Heart right ventricle (tissue), 16 donors: ENCODE results near the gene DNM3. TPM values are rescaled to one million over a fixed set of nuclear protein-coding genes. Genes with fewer than 3 reads are reported as not detected.

ENCODE experiments used
- ATAC-seq, 8 donors: fragments of 200-7000 bp; cut with Tn5 transposase; one replicate each; pipeline ENCODE4 v1.9.1; 2020; ENCODE audit warnings: mild to moderate bottlenecking in 8 of 8, moderate library complexity in 8 of 8, moderate number of reproducible peaks in 1 of 8
- DNase-seq, 2 donors: peaks; one replicate each; pipeline ENCODE4 v3.0.0-alpha.2; 2020
- H3K27ac ChIP-seq, 10 donors: fragments of 200-600 bp; sonication (generic) in 2 of 10; one replicate each; pipeline versions ENCODE4 v1.5.0 to v1.8.0; 2020 to 2022; ENCODE audit warnings: mild to moderate bottlenecking in 3 of 10
- H3K27me3 ChIP-seq, 7 donors: fragments of 200-600 bp; one replicate each; pipeline ENCODE4 v1.8.0; 2021 to 2022; ENCODE audit warnings: mild to moderate bottlenecking in 2 of 7
- H3K36me3 ChIP-seq, 9 donors: fragments of 200-600 bp; sonication (generic) in 1 of 9; one replicate each; pipeline versions ENCODE4 v1.5.0 to v1.8.0; 2020 to 2022; ENCODE audit warnings: mild to moderate bottlenecking in 2 of 9
- H3K4me1 ChIP-seq, 9 donors: fragments of 200-600 bp; sonication (generic) in 1 of 9; one replicate each; pipeline versions ENCODE4 v1.5.0 to v1.8.0; 2020 to 2022; ENCODE audit warnings: mild to moderate bottlenecking in 4 of 9
- H3K4me3 ChIP-seq, 10 donors: fragments of 200-600 bp; sonication (generic) in 2 of 10; one replicate each; pipeline versions ENCODE4 v1.5.0 to v1.8.0; 2020 to 2022; ENCODE audit warnings: mild to moderate bottlenecking in 7 of 10, moderate library complexity in 2 of 10
- H3K9me3 ChIP-seq, 11 donors: fragments of 200-600 bp in 10 of 11; sonication (generic) in 2 of 11; one replicate each; pipeline versions ENCODE4 v1.5.0 to v1.8.0; 2013 to 2022; ENCODE audit warnings: mild to moderate bottlenecking in 2 of 11, control low read depth in 1 of 11, moderate library complexity in 1 of 11
- WGBS, 2 donors: extraction: QIAGEN DNeasy Blood & Tissue Kit; methylation state at CpG; one replicate each; pipeline ENCODE4 v1.1.7; 2013; ENCODE audit warnings: inconsistent platforms in 1 of 2; 5-methylcytosine and 5-hydroxymethylcytosine counted together
- intact Hi-C, 10 donors: fragments of 100-400 bp; cut with DNase I; formaldehyde crosslinking; loops; one replicate each; pipeline versions ENCODE4 v1.11.1 to v1.14.2; 2022
- polyA plus RNA-seq, 2 donors: library from polyadenylated mRNA; stranded (reverse); fragments of 200-250 nt; gene quantifications; one replicate each; pipeline ENCODE4 v1.2.3, GENCODE V29; 2013
- total RNA-seq, 10 donors: library from RNA; stranded (reverse); fragmentation: NEBNext Ultra II Directional in 3 of 10; extraction: Animal tissue kit (Norgen Biotek cat#: 25700) in 3 of 10; gene quantifications; one replicate each; pipeline versions ENCODE4 v1.2.1 to v1.2.4, GENCODE V29; 2021 to 2023
- TF ChIP-seq, protein P1 (sequence below), 9 donors: fragments of 200-600 bp; sonication (generic) in 2 of 9; IDR thresholded peaks; one replicate each; pipeline versions ENCODE4 v1.5.0 to v1.8.0; 2021 to 2022; ENCODE audit warnings: antibody characterized with exemption in 9 of 9, mild to moderate bottlenecking in 5 of 9, moderate library complexity in 1 of 9
- donor health status: Arrhythmogenic right ventricular cardiomyopathy.
- donor health status: ischemic (EF 13 %, LVEDD 7.1; RV severe dilation, severe dysfunction).
- donor health status: healthy with polysubstance abuse.
- donor health status: DM: no; HTN: yes; CAD: no.
- donor health status: DM: no; HTN: no; CAD: no.
- donor health status: ischemic (EF 25% LVEDD 6.9; RV normal size, moderate dysfunction).
- donor health status: ischemic (EF 25% LVEDD 5.7; RV mildly dilated, moderate dysfunction).
- donor health status: healthy.
- donor health status: DM: yes; HTN: yes; CAD: no.
- donor health status: Ischemic cardiomyopathy.
- donor health status: ischemic (EF 35%, LVEDD 5.7; RV mildly dilated, moderate dysfunction).
- donor health status: nonischemic (EF 11% LVEDD 7.7; RV severe dilation, severe dysfunction).
- donor health status: DM: yes; HTN: yes; CAD: no.
- donor health status: PGD.
- donor health status: ischemic (EF 29% LVEDD 5.4; RV normal size, mild dysfunction).
- donor health status: nonischemic (EF 23%, LVEDD 6.1; RV moderate dilation, normal function).

The DNM3 gene
- total and polyA plus RNA-seq, 12 donors, result 0.77 to 2.8 (median 2.2) TPM

DNA sequence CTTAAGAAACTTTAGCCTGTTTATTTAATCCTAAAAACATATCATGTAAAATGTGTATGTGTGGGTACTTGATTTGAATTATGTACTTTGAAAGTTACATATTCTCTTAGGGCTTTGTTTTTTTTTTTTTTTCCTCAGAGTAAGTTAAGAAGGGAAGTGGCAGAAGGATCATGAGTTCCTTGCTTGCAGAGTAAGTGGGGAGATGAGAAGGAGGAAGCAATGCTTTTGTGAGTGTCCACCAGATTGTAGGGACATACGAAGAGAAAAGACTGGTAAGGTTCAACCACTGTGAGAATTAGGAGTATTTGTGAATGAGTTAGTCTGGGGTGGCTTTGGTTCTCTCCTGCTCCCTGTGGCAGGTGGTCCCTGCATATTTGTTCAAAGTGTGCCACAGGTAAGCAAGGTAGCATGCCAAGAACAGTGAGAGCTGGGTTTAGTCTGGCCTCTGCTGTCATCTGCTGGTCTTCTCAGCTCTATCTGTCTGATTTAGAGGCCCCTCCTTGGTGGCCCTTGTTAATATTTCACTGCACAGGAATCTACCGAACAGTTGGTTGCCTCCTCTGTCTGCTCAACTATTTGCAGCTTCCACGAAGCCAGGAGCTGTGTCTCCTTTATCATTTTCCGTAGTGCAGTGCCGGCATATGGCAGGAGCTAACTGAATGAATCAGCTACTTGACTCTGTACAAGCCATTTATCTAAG lies 9.5 kb downstream of the DNM3 start:
- H3K9me3 ChIP-seq, result no peaks in the 10 kb centered on the region
- no peaks in the 10 kb centered on the region for H3K36me3 ChIP-seq
- TF ChIP-seq, protein P1, sequence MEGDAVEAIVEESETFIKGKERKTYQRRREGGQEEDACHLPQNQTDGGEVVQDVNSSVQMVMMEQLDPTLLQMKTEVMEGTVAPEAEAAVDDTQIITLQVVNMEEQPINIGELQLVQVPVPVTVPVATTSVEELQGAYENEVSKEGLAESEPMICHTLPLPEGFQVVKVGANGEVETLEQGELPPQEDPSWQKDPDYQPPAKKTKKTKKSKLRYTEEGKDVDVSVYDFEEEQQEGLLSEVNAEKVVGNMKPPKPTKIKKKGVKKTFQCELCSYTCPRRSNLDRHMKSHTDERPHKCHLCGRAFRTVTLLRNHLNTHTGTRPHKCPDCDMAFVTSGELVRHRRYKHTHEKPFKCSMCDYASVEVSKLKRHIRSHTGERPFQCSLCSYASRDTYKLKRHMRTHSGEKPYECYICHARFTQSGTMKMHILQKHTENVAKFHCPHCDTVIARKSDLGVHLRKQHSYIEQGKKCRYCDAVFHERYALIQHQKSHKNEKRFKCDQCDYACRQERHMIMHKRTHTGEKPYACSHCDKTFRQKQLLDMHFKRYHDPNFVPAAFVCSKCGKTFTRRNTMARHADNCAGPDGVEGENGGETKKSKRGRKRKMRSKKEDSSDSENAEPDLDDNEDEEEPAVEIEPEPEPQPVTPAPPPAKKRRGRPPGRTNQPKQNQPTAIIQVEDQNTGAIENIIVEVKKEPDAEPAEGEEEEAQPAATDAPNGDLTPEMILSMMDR (IDR thresholded peaks at IDR 0.05), result no peak
- 67% methylated on average over 5 of the region's 5 CpGs for WGBS, 2 donors
- DNase-seq, result no peak
- H3K4me1 ChIP-seq, result no peaks in the 10 kb centered on the region
- no peak for ATAC-seq
- intact Hi-C loops, result no loop called here
- H3K27me3 ChIP-seq, result no peaks in the 10 kb centered on the region
- no peak overlapping the region for H3K27ac ChIP-seq
- no peak overlapping the region for H3K4me3 ChIP-seq

DNA sequence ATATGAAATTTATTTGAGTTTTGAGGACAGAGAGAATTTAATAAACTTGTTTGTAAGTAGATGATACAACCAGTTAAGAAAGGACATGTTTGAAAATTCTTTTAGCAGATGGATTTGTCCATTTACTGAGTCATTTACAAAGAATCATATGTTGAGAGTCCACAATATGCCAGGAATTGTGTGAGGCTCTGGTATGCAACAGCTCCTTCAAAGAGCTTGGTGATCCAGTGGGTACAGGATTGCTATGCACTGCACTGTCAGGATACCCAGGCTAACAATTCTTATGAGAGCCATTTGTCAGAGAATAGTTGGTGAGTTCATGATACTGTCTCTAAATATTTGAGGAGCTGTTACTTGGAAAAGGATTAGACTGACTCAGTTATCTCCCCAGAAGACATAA lies 11.0 kb downstream of the DNM3 start:
- no peaks in the 10 kb centered on the region for H3K27me3 ChIP-seq
- TF ChIP-seq, protein P1 (IDR thresholded peaks at IDR 0.05), result no peak
- ATAC-seq (no peak), DNase-seq (no peak)
- no peak overlapping the region for H3K27ac ChIP-seq
- peaks cover 0 to 6% (median 0%) of the 10 kb centered on the region in 11 donors for H3K9me3 ChIP-seq
- intact Hi-C loops, result no loop called here
- H3K4me3 ChIP-seq, result no peak overlapping the region
- no peaks in the 10 kb centered on the region for H3K4me1 ChIP-seq
- H3K36me3 ChIP-seq, result no peaks in the 10 kb centered on the region

DNA sequence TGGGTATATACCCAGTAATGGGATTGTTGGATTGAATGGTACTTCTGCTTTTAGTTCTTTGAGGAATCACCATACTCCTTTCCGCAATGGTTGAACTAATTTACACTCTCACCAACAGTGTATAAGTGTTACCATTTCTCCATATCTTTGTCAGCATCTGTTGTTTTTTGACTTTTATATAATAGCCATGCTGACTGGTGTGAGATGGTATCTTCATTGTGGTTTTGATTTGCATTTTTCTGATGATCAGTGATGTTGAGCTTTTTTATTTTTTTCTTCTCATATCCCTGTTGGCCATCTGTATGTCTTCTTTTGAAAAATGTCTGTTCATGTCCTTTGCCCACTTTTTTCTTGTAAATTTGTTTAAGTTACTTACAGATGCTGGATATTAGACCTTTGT lies 14.1 kb downstream of the DNM3 start:
- no peak for ATAC-seq
- no peak for DNase-seq
- Histone ChIP-seq H3K27ac (no peak overlapping the region), H3K4me3 (no peak overlapping the region), H3K36me3 (no peaks in the 10 kb centered on the region), H3K27me3 (no peaks in the 10 kb centered on the region), H3K9me3 (peaks cover 0 to 14% (median 0%) of the 10 kb centered on the region in 11 donors), H3K4me1 (no peaks in the 10 kb centered on the region)
- TF ChIP-seq, protein P1 (IDR thresholded peaks at IDR 0.05), result no peak
- 98 to 100% methylated on average over 1 of the region's 1 CpG for WGBS, 2 donors
- intact Hi-C loops, result no loop called here

DNA sequence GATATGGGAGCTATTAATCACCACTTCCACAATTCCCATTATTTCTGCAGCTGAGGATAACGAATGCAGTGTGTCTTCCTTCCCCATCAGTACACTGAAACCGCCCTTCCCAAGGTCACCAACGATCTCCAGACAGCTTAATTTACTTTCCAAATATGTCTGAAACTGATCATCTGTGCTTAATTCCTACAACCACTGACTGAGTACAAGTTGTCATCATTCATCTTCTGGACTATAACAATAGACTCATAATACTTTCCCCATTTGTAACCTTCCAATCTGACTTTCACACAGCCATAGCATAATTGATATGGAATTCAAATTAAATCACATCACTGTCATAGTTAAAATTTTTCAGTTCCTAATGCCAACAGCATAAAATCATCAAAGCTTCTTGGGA lies 17.4 kb downstream of the DNM3 start:
- DNase-seq, result no peak
- intact Hi-C loops, result no loop called here
- WGBS, 2 donors, result 60 to 68% methylated on average over 3 of the region's 3 CpGs
- Histone ChIP-seq H3K27ac (no peak overlapping the region), H3K36me3 (no peaks in the 10 kb centered on the region), H3K4me1 (no peaks in the 10 kb centered on the region), H3K27me3 (no peaks in the 10 kb centered on the region), H3K9me3 (peaks cover 0 to 14% (median 0%) of the 10 kb centered on the region in 11 donors), H3K4me3 (no peak overlapping the region)
- TF ChIP-seq, protein P1 (IDR thresholded peaks at IDR 0.05), result no peak
- no peak for ATAC-seq
